Activated CD4-positive, CD25-positive, alpha-beta regulatory T cell treated with anti-CD3 and anti-CD28 coated beads, Interleukin-2, amount 50 U/mL, for 16 hours (primary cell): ENCODE measurements around the gene PRX.
"Not testable (repeated sequence)": the region's sequence is repeated elsewhere in the genome, so short reads cannot be mapped to it uniquely, and the experiment has no call there.

ENCODE experiments used
- DNase-seq: peaks from one replicate; pipeline ENCODE4 v3.0.0-alpha.2; 2020; ENCODE audit warnings: low read depth, low spot score

The PRX gene

GRCh38 chr19:40389404-40390083, 23.6 kb downstream of the PRX start:
- no peak for DNase-seq

- DNase-seq, result no peak
Observed at GRCh38 chr19:40388481-40388880, 24.7 kb downstream of the PRX start.

- no peak for DNase-seq
Observed at GRCh38 chr19:40387155-40387554, 26.0 kb downstream of the PRX start.

- DNase-seq, result no peak
Observed at GRCh38 chr19:40383668-40384248, 29.4 kb downstream of the PRX start.

- DNase-seq, result no peak
Observed at GRCh38 chr19:40381321-40381720, 31.9 kb downstream of the PRX start.

GRCh38 chr19:40380199-40381037, 32.8 kb downstream of the PRX start:
- no peak for DNase-seq

- no peak for DNase-seq
Observed at GRCh38 chr19:40379446-40380198, 33.6 kb downstream of the PRX start.

GRCh38 chr19:40378509-40378908, 34.7 kb downstream of the PRX start:
- no peak for DNase-seq

- no peak for DNase-seq
Observed at GRCh38 chr19:40377876-40378385, 35.2 kb downstream of the PRX start.

- no peak for DNase-seq
Observed at GRCh38 chr19:40376286-40376862, 36.8 kb downstream of the PRX start.

GRCh38 chr19:40374084-40374483, 39.1 kb downstream of the PRX start:
- DNase-seq, result no peak

GRCh38 chr19:40371802-40372122, 41.4 kb downstream of the PRX start:
- DNase-seq, result no peak

- no peak for DNase-seq
Observed at GRCh38 chr19:40370997-40371801, 42.0 kb downstream of the PRX start.

GRCh38 chr19:40370253-40370652, 42.9 kb downstream of the PRX start:
- DNase-seq, result not testable (repeated sequence)

GRCh38 chr19:40369797-40370196, 43.4 kb downstream of the PRX start:
- DNase-seq, result no peak

GRCh38 chr19:40367577-40368434, 45.4 kb downstream of the PRX start:
- DNase-seq, result no peak

GRCh38 chr19:40366697-40367561, 46.2 kb downstream of the PRX start:
- no peak for DNase-seq

GRCh38 chr19:40365613-40366401, 47.4 kb downstream of the PRX start:
- DNase-seq, result peak; percentile 5
